HL-60 (cell line): Measurements from ENCODE around the gene GABBR2.
"Not testable (repeated sequence)": the region's sequence is repeated elsewhere in the genome, so short reads cannot be mapped to it uniquely, and the experiment has no call there.

Source experiments
- DNase-seq, 2 experiments: peaks; one replicate each; pipeline ENCODE4 v3.0.0-alpha.2; 2010 to 2020; ENCODE audit warnings: low read depth in 1 of 2, low spot score in 1 of 2
- H3K27ac ChIP-seq: fragments of 250-450 bp; sonication (Bioruptor Pico); replicated peaks from 2 replicates; pipeline ENCODE4 v1.5.1; 2020; ENCODE audit warnings: mild to moderate bottlenecking, moderate library complexity
- H3K27me3 ChIP-seq: fragments of 250-450 bp; sonication (Bioruptor Pico); 2 replicates; pipeline ENCODE4 v1.5.1; 2021; ENCODE audit warnings: mild to moderate bottlenecking, moderate library complexity; ENCODE audit not compliant: insufficient read depth, poor library complexity, severe bottlenecking
- H3K4me3 ChIP-seq: replicated peaks from 2 replicates; pipeline ENCODE4 v1.5.1; 2011; ENCODE audit warnings: mild to moderate bottlenecking, control low read depth, low read length; ENCODE audit not compliant: insufficient read depth
- GABPA ChIP-seq: IDR thresholded peaks from 2 replicates; pipeline ENCODE4 v1.6.1; 2012; ENCODE audit warnings: low read depth
- POLR2AphosphoS5 ChIP-seq: IDR thresholded peaks from 2 replicates; pipeline ENCODE4 v1.6.1; 2012; ENCODE audit warnings: low read depth
- SPI1 ChIP-seq: IDR thresholded peaks from 2 replicates; pipeline ENCODE4 v1.6.1; 2012; ENCODE audit warnings: low read depth, mild to moderate bottlenecking, borderline replicate concordance
- TF ChIP-seq, protein P1 (sequence below): IDR thresholded peaks from 2 replicates; pipeline ENCODE4 v1.6.1; 2012; ENCODE audit warnings: low read depth; ENCODE audit not compliant: insufficient replicate concordance
- TF ChIP-seq, protein P2 (sequence below): IDR thresholded peaks from one replicate; pipeline ENCODE4 v1.5.1; 2011; ENCODE audit warnings: low read length, control low read depth, inconsistent platforms; ENCODE audit not compliant: insufficient read depth

Gene GABBR2

DNA sequence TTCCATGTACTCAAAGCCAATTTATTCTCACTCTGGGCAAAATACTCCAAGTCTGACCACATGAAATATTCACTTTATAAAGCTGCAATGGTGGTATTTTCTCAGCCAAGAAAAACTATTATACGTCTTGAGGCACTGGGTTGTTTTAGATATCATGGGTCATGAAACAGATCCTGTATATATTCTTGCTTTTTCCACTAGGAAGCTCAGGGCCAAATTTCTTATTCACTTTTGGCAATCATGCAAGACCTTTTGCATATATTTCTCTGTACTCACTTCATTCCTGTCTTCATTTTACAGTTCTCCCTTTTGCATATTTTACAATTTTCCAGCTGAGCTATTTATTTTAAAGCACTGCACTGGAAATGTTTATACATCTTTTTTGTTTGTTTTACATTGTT, 49.8 kb downstream of the GABBR2 start:
- TF ChIP-seq, protein P1, sequence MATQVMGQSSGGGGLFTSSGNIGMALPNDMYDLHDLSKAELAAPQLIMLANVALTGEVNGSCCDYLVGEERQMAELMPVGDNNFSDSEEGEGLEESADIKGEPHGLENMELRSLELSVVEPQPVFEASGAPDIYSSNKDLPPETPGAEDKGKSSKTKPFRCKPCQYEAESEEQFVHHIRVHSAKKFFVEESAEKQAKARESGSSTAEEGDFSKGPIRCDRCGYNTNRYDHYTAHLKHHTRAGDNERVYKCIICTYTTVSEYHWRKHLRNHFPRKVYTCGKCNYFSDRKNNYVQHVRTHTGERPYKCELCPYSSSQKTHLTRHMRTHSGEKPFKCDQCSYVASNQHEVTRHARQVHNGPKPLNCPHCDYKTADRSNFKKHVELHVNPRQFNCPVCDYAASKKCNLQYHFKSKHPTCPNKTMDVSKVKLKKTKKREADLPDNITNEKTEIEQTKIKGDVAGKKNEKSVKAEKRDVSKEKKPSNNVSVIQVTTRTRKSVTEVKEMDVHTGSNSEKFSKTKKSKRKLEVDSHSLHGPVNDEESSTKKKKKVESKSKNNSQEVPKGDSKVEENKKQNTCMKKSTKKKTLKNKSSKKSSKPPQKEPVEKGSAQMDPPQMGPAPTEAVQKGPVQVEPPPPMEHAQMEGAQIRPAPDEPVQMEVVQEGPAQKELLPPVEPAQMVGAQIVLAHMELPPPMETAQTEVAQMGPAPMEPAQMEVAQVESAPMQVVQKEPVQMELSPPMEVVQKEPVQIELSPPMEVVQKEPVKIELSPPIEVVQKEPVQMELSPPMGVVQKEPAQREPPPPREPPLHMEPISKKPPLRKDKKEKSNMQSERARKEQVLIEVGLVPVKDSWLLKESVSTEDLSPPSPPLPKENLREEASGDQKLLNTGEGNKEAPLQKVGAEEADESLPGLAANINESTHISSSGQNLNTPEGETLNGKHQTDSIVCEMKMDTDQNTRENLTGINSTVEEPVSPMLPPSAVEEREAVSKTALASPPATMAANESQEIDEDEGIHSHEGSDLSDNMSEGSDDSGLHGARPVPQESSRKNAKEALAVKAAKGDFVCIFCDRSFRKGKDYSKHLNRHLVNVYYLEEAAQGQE = no peak
- TF ChIP-seq POLR2AphosphoS5 (no peak), SPI1 (no peak), GABPA (no peak)
- TF ChIP-seq, protein P2, sequence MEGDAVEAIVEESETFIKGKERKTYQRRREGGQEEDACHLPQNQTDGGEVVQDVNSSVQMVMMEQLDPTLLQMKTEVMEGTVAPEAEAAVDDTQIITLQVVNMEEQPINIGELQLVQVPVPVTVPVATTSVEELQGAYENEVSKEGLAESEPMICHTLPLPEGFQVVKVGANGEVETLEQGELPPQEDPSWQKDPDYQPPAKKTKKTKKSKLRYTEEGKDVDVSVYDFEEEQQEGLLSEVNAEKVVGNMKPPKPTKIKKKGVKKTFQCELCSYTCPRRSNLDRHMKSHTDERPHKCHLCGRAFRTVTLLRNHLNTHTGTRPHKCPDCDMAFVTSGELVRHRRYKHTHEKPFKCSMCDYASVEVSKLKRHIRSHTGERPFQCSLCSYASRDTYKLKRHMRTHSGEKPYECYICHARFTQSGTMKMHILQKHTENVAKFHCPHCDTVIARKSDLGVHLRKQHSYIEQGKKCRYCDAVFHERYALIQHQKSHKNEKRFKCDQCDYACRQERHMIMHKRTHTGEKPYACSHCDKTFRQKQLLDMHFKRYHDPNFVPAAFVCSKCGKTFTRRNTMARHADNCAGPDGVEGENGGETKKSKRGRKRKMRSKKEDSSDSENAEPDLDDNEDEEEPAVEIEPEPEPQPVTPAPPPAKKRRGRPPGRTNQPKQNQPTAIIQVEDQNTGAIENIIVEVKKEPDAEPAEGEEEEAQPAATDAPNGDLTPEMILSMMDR = no peak
- H3K27ac ChIP-seq = no peak overlapping the region
- H3K4me3 ChIP-seq = no peak overlapping the region
- H3K27me3 ChIP-seq = no peaks in the 10 kb centered on the region
- DNase-seq = no peak

DNA sequence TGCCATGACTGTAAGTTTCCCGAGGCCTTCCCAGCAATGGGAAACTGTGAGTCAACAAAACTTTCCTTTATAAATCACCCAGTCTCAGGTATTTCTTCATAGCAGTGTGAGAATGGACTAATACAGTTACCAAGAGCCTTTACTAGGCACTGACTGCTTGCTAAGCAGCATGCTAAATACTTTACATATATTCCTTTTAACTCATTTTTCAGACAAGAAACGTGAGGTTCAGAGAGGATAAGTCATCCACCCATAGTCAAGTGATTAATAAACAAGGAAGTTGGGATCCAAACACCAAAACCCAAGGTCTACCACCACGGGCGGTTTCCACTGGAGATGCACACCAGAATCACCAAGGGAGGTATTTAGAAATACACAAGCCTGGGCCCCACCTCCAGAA, 50.8 kb downstream of the GABBR2 start:
- no peak for DNase-seq

DNA sequence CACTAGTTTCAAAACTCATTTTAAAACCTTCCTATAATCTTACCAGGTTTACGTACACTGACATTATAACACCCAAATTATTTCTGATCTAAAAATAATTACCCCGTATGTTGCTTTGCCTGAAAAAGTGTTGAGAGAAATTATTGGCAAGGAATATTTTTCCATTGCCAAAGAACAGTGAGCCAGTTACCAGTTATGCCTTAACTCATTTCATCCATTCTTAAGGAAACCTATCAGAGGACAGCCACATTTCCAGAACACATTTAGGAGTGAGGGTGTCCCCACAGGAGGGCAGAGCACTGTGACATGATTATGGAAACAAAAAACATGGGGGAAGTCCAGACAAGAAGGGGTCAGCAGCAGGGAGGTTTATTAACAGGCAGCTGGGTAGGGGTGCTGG, 52.2 kb downstream of the GABBR2 start:
- no peak overlapping the region for H3K27ac ChIP-seq

More for the DNA sequence above, 50.8 kb downstream of the GABBR2 start:
- no peak overlapping the region for H3K27ac ChIP-seq
- no peak overlapping the region for H3K4me3 ChIP-seq
- TF ChIP-seq, protein P2 = no peak
- TF ChIP-seq, protein P1 = no peak
- TF ChIP-seq SPI1 (no peak), GABPA (no peak), POLR2AphosphoS5 (no peak)
- H3K27me3 ChIP-seq = no peaks in the 10 kb centered on the region

DNA sequence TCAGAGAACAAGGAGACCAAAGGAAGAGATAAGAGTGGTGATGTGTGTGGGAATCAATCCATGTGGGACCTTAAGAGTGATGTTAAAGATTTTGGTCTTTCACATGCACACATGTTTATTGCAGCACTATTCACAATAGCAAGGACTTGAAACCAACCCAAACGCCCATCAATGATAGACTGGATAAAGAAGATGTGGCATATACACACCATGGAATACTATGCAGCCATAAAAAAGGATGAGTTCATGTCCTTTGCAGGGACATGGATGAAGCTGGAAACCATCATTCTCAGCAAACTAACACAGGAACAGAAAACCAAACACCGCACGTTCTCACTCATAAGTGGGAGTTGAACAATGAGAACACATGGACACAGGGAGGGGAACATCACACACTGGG, 53.3 kb downstream of the GABBR2 start:
- not testable (repeated sequence) for H3K4me3 ChIP-seq, DNase-seq, H3K27ac ChIP-seq, H3K27me3 ChIP-seq

More for the DNA sequence above, 52.2 kb downstream of the GABBR2 start:
- peaks cover 3% of the 10 kb centered on the region for H3K27me3 ChIP-seq
- no peak for DNase-seq
- no peak overlapping the region for H3K4me3 ChIP-seq
- no peak for TF ChIP-seq GABPA
- no peak for TF ChIP-seq SPI1
- TF ChIP-seq, protein P1 = no peak
- no peak for TF ChIP-seq POLR2AphosphoS5
- TF ChIP-seq, protein P2 = no peak
